Testis (tissue), 2 donors: ENCODE measurements around the gene IFNL3.

Source experiments
- POLR2A ChIP-seq: fragments of 450-650 bp; IDR thresholded peaks from one replicate; pipeline ENCODE4 v1.6.1; 2017; ENCODE audit warnings: antibody characterized with exemption, mild to moderate bottlenecking, moderate library complexity
- TF ChIP-seq, protein P1 (sequence below), 3 experiments: fragments of 450-650 bp in 2 of 3; fragments of 200-600 bp in 1 of 3; sonication (generic) in 1 of 3; IDR thresholded peaks; one replicate each; pipeline ENCODE4 v1.5.1; 2016 to 2019; ENCODE audit warnings: antibody characterized with exemption in 3 of 3, mild to moderate bottlenecking in 2 of 3, moderate library complexity in 1 of 3

DNA sequence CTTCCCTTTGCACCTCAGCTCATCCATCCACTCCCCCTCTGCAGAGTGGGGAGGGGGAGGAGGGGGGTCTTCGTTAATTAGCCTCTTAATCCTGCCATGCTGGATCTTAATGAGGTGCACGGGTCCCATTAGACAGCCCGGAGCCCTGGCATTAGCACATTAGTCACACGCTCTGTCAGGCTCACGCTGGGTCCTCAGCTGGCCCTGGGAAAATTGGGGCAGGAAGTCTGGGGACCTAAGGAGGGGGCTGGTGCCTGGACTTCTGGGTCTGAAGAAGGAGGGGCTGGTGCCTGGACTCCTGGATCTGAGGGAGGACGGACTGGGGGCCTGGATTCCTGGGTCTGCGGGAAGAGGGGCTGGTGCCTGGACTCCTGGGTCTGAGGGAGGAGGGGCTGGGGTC is 48.5 kb downstream of the IFNL3 start:
- TF ChIP-seq, protein P1, sequence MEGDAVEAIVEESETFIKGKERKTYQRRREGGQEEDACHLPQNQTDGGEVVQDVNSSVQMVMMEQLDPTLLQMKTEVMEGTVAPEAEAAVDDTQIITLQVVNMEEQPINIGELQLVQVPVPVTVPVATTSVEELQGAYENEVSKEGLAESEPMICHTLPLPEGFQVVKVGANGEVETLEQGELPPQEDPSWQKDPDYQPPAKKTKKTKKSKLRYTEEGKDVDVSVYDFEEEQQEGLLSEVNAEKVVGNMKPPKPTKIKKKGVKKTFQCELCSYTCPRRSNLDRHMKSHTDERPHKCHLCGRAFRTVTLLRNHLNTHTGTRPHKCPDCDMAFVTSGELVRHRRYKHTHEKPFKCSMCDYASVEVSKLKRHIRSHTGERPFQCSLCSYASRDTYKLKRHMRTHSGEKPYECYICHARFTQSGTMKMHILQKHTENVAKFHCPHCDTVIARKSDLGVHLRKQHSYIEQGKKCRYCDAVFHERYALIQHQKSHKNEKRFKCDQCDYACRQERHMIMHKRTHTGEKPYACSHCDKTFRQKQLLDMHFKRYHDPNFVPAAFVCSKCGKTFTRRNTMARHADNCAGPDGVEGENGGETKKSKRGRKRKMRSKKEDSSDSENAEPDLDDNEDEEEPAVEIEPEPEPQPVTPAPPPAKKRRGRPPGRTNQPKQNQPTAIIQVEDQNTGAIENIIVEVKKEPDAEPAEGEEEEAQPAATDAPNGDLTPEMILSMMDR (IDR thresholded peaks at IDR 0.05), result no peak
- TF ChIP-seq POLR2A, result no peak
